ENCODE measurements around the gene EPG5. TPM values are rescaled to one million over a fixed set of nuclear protein-coding genes. Genes with fewer than 3 reads are reported as not detected.
A peak's percentile ranks its signal among the peaks of the same experiment; 100 is the strongest.

Gene EPG5
- total RNA-seq, 1 donor from 2014 or later: 18.2 TPM

DNA sequence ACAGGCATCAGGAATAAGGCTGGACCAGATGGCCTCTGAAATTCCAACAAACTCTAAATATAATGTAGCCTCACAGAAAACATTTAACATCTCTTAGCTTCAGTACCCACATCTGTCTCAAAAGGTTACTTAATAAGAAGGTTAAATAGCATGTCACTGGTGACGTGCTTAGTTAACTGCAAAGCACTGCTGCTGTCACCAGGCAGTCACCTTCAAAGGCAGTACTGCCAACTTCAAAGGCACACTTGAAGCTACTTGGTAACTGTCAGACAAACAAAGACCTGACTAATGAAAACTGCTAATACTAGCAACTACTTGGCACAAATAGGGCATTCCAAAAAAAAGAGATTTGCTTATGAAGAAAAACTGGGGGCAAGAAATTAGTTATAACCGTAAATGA is 36.2 kb downstream of the EPG5 start:
- H3K4me1 ChIP-seq: peaks cover 26% of the 10 kb centered on the region
- peak overlapping the region; percentile 82 for H3K27ac ChIP-seq (replicated peaks)
- H3K36me3 ChIP-seq: peaks cover 81% of the 10 kb centered on the region
- H3K4me3 ChIP-seq: no peak overlapping the region
- TF ChIP-seq, protein P1, sequence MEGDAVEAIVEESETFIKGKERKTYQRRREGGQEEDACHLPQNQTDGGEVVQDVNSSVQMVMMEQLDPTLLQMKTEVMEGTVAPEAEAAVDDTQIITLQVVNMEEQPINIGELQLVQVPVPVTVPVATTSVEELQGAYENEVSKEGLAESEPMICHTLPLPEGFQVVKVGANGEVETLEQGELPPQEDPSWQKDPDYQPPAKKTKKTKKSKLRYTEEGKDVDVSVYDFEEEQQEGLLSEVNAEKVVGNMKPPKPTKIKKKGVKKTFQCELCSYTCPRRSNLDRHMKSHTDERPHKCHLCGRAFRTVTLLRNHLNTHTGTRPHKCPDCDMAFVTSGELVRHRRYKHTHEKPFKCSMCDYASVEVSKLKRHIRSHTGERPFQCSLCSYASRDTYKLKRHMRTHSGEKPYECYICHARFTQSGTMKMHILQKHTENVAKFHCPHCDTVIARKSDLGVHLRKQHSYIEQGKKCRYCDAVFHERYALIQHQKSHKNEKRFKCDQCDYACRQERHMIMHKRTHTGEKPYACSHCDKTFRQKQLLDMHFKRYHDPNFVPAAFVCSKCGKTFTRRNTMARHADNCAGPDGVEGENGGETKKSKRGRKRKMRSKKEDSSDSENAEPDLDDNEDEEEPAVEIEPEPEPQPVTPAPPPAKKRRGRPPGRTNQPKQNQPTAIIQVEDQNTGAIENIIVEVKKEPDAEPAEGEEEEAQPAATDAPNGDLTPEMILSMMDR (IDR thresholded peaks at IDR 0.05; ENCODE audit: borderline replicate concordance): no peak
- no peaks in the 10 kb centered on the region for H3K27me3 ChIP-seq (ENCODE audit: low read depth)
- no peak for DNase-seq
- intact Hi-C loops (cut with micrococcal nuclease): no loop called here
- no peaks in the 10 kb centered on the region for H3K9me3 ChIP-seq (replicated peaks)

DNA sequence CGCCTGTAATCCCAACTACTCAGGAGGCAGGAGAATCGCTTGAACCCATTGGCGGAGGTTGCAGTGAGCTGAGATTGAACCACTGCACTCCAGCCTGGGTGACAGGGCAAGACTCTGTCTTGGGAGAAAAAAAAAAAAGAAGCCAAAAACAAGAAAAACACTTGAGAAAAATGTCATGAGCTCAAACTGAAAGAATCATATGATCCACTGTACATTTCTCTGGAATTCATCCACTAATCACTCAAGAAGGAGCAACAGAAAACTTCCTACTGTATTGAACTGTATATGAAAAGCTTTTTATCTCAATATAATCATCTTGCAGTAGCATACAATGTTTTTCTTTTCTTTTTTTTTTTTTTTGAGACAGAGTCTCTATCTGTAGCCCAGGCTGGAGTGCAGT is 40.4 kb downstream of the EPG5 start:
- TF ChIP-seq, protein P1 (IDR thresholded peaks at IDR 0.05; ENCODE audit: borderline replicate concordance): no peak
- peaks cover 5% of the 10 kb centered on the region for H3K4me1 ChIP-seq
- H3K27ac ChIP-seq (replicated peaks): peak overlapping the region; percentile 28
- H3K36me3 ChIP-seq: peaks cover 90% of the 10 kb centered on the region
- DNase-seq: no peak
- H3K9me3 ChIP-seq (replicated peaks): no peaks in the 10 kb centered on the region
- H3K4me3 ChIP-seq: no peak overlapping the region
- intact Hi-C loops (cut with micrococcal nuclease): no loop called here
- H3K27me3 ChIP-seq (ENCODE audit: low read depth): no peaks in the 10 kb centered on the region

DNA sequence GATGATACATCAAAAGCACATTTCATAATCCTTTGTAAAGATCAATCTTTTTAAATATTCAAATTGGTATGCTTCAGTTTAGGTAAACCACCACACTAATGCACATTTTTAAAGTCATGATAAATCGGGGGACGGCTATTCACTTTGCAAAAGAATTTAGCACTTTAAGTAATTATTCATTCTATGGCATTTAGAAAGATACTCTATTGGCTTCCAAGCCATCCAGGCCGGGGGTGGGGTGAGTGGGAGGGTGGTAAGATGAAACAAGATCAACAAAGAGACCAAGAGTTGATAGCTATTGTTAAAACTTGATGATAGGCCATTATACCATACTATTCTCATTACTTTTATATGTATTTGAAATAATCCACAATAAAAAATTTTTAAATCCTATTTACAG is 41.0 kb downstream of the EPG5 start:
- no peaks in the 10 kb centered on the region for H3K9me3 ChIP-seq (replicated peaks)
- no peaks in the 10 kb centered on the region for H3K27me3 ChIP-seq (ENCODE audit: low read depth)
- TF ChIP-seq, protein P1 (IDR thresholded peaks at IDR 0.05; ENCODE audit: borderline replicate concordance): no peak
- intact Hi-C loops (cut with micrococcal nuclease): no loop called here
- H3K4me1 ChIP-seq: peaks cover 5% of the 10 kb centered on the region
- no peak overlapping the region for H3K27ac ChIP-seq (replicated peaks)
- H3K4me3 ChIP-seq: no peak overlapping the region
- peaks cover 91% of the 10 kb centered on the region for H3K36me3 ChIP-seq
- no peak for DNase-seq

DNA sequence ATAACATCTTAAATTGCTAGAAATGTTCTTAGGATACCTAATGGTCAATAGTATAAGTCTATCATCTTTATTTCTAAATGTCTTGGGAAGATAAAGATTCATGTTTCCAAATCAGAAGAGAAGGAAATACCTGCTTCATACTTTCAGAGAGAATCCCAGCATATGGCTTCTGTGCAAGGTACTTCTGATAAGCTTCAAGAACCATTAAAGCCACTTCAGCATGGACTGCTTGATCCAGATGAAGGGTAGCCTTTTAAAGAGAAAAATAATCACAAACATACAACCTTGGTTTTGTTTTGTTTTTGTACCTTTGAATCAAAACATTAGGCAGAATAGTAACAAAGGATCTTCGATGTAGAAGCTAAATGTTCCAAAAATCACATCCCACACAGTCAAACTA is 44.0 kb downstream of the EPG5 start:
- no peak for DNase-seq
- Histone ChIP-seq H3K27ac (replicated peaks) (no peak overlapping the region), H3K36me3 (peaks cover 83% of the 10 kb centered on the region), H3K9me3 (replicated peaks) (no peaks in the 10 kb centered on the region), H3K27me3 (ENCODE audit: low read depth) (no peaks in the 10 kb centered on the region), H3K4me3 (no peak overlapping the region), H3K4me1 (peaks cover 18% of the 10 kb centered on the region)
- intact Hi-C loops (cut with micrococcal nuclease): no loop called here
- TF ChIP-seq, protein P1 (IDR thresholded peaks at IDR 0.05; ENCODE audit: borderline replicate concordance): no peak

DNA sequence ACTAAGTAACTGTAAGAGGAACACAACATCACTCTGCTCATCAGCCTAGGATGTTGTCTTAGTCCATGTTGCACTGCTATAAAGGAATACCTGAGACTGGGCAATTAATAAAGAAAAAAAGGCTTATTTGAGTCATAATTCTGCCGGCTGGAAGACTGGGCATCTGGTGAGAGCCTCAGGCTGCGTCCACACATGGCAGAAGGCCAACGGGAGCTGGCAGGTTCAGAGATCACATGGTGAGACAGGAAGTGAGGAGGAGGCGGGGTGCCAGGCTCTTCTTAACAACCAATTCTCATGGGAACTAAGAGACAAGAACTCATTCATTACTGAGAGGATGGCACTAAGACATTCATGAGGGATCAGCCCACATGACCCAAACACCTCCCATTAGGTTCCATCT is 46.8 kb downstream of the EPG5 start:
- peak; percentile 86 for DNase-seq
- peaks cover 18% of the 10 kb centered on the region for H3K4me1 ChIP-seq
- no peaks in the 10 kb centered on the region for H3K27me3 ChIP-seq (ENCODE audit: low read depth)
- H3K9me3 ChIP-seq (replicated peaks): no peaks in the 10 kb centered on the region
- TF ChIP-seq, protein P1 (IDR thresholded peaks at IDR 0.05; ENCODE audit: borderline replicate concordance): no peak
- H3K27ac ChIP-seq (replicated peaks): no peak overlapping the region
- peaks cover 91% of the 10 kb centered on the region for H3K36me3 ChIP-seq
- H3K4me3 ChIP-seq: no peak overlapping the region
- intact Hi-C loops (cut with micrococcal nuclease): no loop called here

DNA sequence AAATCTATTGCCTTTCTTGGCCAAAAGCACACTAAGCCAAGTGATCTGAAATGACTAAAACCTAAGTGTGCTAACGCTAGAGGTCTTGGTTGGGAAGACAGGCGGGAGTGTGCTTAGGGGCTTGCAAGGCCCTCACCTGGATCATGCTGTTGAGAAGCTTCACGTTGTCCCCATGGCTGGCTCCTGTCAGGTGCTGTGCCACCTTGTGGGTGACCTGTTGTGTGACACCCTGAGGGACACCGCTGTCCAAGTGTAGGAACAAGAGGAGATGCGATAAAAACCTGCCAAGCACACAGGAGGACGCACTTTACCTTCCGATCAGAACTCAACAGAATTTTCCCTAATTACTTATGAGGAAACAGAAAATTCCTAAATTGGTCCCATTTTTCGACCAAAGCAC is 50.8 kb downstream of the EPG5 start:
- DNase-seq: no peak
- H3K9me3 ChIP-seq (replicated peaks): no peaks in the 10 kb centered on the region
- H3K27ac ChIP-seq (replicated peaks): no peak overlapping the region
- TF ChIP-seq, protein P1 (IDR thresholded peaks at IDR 0.05; ENCODE audit: borderline replicate concordance): no peak
- no peak overlapping the region for H3K4me3 ChIP-seq
- peaks cover 91% of the 10 kb centered on the region for H3K36me3 ChIP-seq
- intact Hi-C loops (cut with micrococcal nuclease): no loop called here
- H3K4me1 ChIP-seq: peaks cover 15% of the 10 kb centered on the region
- H3K27me3 ChIP-seq (ENCODE audit: low read depth): no peaks in the 10 kb centered on the region

Measured in left ventricle myocardium inferior (tissue), 1 donor.